ENCODE measurements around the gene CDX1. TPM values are rescaled to one million over a fixed set of nuclear protein-coding genes. Genes with fewer than 3 reads are reported as not detected.

Gene CDX1
- total and polyA plus RNA-seq, 4 experiments from 2014 or later: not detected

GRCh38 chr5:150126199-150126920, 40.2 kb upstream of the CDX1 start:
- DNase-seq: no peak
- Histone ChIP-seq H3K27me3 (ENCODE audit: insufficient read depth, low read length) (no peaks in the 10 kb centered on the region), H3K4me1 (ENCODE audit: insufficient read depth, low read length) (no peaks in the 10 kb centered on the region), H3K4me3 (ENCODE audit: low read length in 2 of 2) (no peak overlapping the region), H3K27ac (ENCODE audit: low read depth, low read length) (no peak overlapping the region), H3K36me3 (ENCODE audit: insufficient read depth, low read length) (no peaks in the 10 kb centered on the region), H3K9me3 (ENCODE audit: control insufficient read depth in 1 of 2, low read length in 2 of 2) (no peaks in the 10 kb centered on the region)
- H3K4me1 Mint-ChIP-seq: no peaks in the 10 kb centered on the region
- H3K27ac Mint-ChIP-seq: no peak overlapping the region
- H3K9me3 Mint-ChIP-seq: no peaks in the 10 kb centered on the region
- ChIA-PET POLR2A (ENCODE audit: partially characterized antibody) (no interaction called here), CTCF (ENCODE audit: partially characterized antibody) (no interaction called here)
- intact Hi-C loops (cut with micrococcal nuclease): no loop called here
- no peaks in the 10 kb centered on the region for H3K36me3 Mint-ChIP-seq
- no peak overlapping the region for H3K4me3 Mint-ChIP-seq
- H3K27me3 Mint-ChIP-seq: peaks cover 0 to 2% of the 10 kb centered on the region in 2 donors

GRCh38 chr5:150126921-150127265, 39.7 kb upstream of the CDX1 start:
- Mint-ChIP-seq H3K9me3 (no peaks in the 10 kb centered on the region), H3K27me3 (peaks cover 0 to 2% of the 10 kb centered on the region in 2 donors), H3K36me3 (no peaks in the 10 kb centered on the region), H3K4me3 (no peak overlapping the region), H3K4me1 (no peaks in the 10 kb centered on the region), H3K27ac (no peak overlapping the region)
- H3K27ac ChIP-seq (ENCODE audit: low read depth, low read length): no peak overlapping the region
- H3K9me3 ChIP-seq (ENCODE audit: control insufficient read depth in 1 of 2, low read length in 2 of 2): no peaks in the 10 kb centered on the region
- no peak for DNase-seq
- H3K4me3 ChIP-seq (ENCODE audit: low read length in 2 of 2): no peak overlapping the region
- H3K4me1 ChIP-seq (ENCODE audit: insufficient read depth, low read length): no peaks in the 10 kb centered on the region
- H3K36me3 ChIP-seq (ENCODE audit: insufficient read depth, low read length): no peaks in the 10 kb centered on the region
- intact Hi-C loops (cut with micrococcal nuclease): no loop called here
- ChIA-PET CTCF (ENCODE audit: partially characterized antibody) (no interaction called here), POLR2A (ENCODE audit: partially characterized antibody) (no interaction called here)
- H3K27me3 ChIP-seq (ENCODE audit: insufficient read depth, low read length): no peaks in the 10 kb centered on the region

GRCh38 chr5:150129454-150129812, 37.1 kb upstream of the CDX1 start:
- Histone ChIP-seq H3K4me1 (ENCODE audit: insufficient read depth, low read length) (no peaks in the 10 kb centered on the region), H3K27me3 (ENCODE audit: insufficient read depth, low read length) (no peaks in the 10 kb centered on the region), H3K36me3 (ENCODE audit: insufficient read depth, low read length) (no peaks in the 10 kb centered on the region), H3K9me3 (ENCODE audit: control insufficient read depth in 1 of 2, low read length in 2 of 2) (no peaks in the 10 kb centered on the region), H3K4me3 (ENCODE audit: low read length in 2 of 2) (no peak overlapping the region), H3K27ac (ENCODE audit: low read depth, low read length) (no peak overlapping the region)
- Mint-ChIP-seq H3K36me3 (no peaks in the 10 kb centered on the region), H3K27ac (no peak overlapping the region), H3K4me3 (no peak overlapping the region), H3K4me1 (no peaks in the 10 kb centered on the region), H3K27me3 (peaks cover 0 to 2% of the 10 kb centered on the region in 2 donors), H3K9me3 (no peaks in the 10 kb centered on the region)
- no peak for DNase-seq
- CTCF ChIA-PET (ENCODE audit: partially characterized antibody): interaction anchor here (1.5 kb wide), 1 partner anchor 221 kb away, joined by 4 read pairs; no protein-coding TSS in a partner anchor
- intact Hi-C loops (cut with micrococcal nuclease): no loop called here
- POLR2A ChIA-PET (ENCODE audit: partially characterized antibody): no interaction called here

- Mint-ChIP-seq H3K36me3 (no peaks in the 10 kb centered on the region), H3K27me3 (peaks cover under 1 to 2% of the 10 kb centered on the region in 2 donors), H3K27ac (peak overlapping the region in 1 of 7 donors; percentile 21), H3K4me3 (no peak overlapping the region), H3K4me1 (no peaks in the 10 kb centered on the region), H3K9me3 (no peaks in the 10 kb centered on the region)
- H3K9me3 ChIP-seq (ENCODE audit: control insufficient read depth in 1 of 2, low read length in 2 of 2): no peaks in the 10 kb centered on the region
- H3K4me1 ChIP-seq (ENCODE audit: insufficient read depth, low read length): no peaks in the 10 kb centered on the region
- intact Hi-C loops (cut with micrococcal nuclease): loop anchor here (1.0 kb wide), 1 partner anchor 88 kb away; no protein-coding TSS in a partner anchor
- peak in 4 of 5 donors; percentile 6 to 25 (median 9) for DNase-seq
- CTCF ChIA-PET (ENCODE audit: partially characterized antibody): interaction anchor here (1.2 to 1.5 kb wide), 3 partner anchors 12 to 221 kb away, joined by 3 to 4 read pairs (median 4); no protein-coding TSS in a partner anchor
- no peak overlapping the region for H3K4me3 ChIP-seq (ENCODE audit: low read length in 2 of 2)
- H3K27me3 ChIP-seq (ENCODE audit: insufficient read depth, low read length): no peaks in the 10 kb centered on the region
- POLR2A ChIA-PET (ENCODE audit: partially characterized antibody): no interaction called here
- no peak overlapping the region for H3K27ac ChIP-seq (ENCODE audit: low read depth, low read length)
- no peaks in the 10 kb centered on the region for H3K36me3 ChIP-seq (ENCODE audit: insufficient read depth, low read length)
Observed at GRCh38 chr5:150129813-150130492, 36.6 kb upstream of the CDX1 start.

- intact Hi-C loops (cut with micrococcal nuclease): loop anchor here (1.0 kb wide), 1 partner anchor 88 kb away; no protein-coding TSS in a partner anchor
- H3K4me1 Mint-ChIP-seq: no peaks in the 10 kb centered on the region
- ChIA-PET POLR2A (ENCODE audit: partially characterized antibody) (no interaction called here), CTCF (ENCODE audit: partially characterized antibody) (interaction anchor here (1.2 to 1.4 kb wide), 2 partner anchors 12 to 15 kb away, joined by 3 to 4 read pairs; no protein-coding TSS in a partner anchor)
- no peak for DNase-seq
- no peaks in the 10 kb centered on the region for H3K4me1 ChIP-seq (ENCODE audit: insufficient read depth, low read length)
- H3K9me3 Mint-ChIP-seq: no peaks in the 10 kb centered on the region
- H3K9me3 ChIP-seq (ENCODE audit: control insufficient read depth in 1 of 2, low read length in 2 of 2): no peaks in the 10 kb centered on the region
- peaks cover 2 to 5% of the 10 kb centered on the region in 2 donors for H3K27me3 Mint-ChIP-seq
- H3K27me3 ChIP-seq (ENCODE audit: insufficient read depth, low read length): no peaks in the 10 kb centered on the region
- no peaks in the 10 kb centered on the region for H3K36me3 ChIP-seq (ENCODE audit: insufficient read depth, low read length)
- no peak overlapping the region for H3K27ac Mint-ChIP-seq
- H3K4me3 Mint-ChIP-seq: no peak overlapping the region
- no peaks in the 10 kb centered on the region for H3K36me3 Mint-ChIP-seq
- no peak overlapping the region for H3K4me3 ChIP-seq (ENCODE audit: low read length in 2 of 2)
- H3K27ac ChIP-seq (ENCODE audit: low read depth, low read length): no peak overlapping the region
Observed at GRCh38 chr5:150130493-150130922, 36.1 kb upstream of the CDX1 start.

GRCh38 chr5:150131461-150131860, 35.1 kb upstream of the CDX1 start:
- Histone ChIP-seq H3K36me3 (ENCODE audit: insufficient read depth, low read length) (no peaks in the 10 kb centered on the region), H3K4me1 (ENCODE audit: insufficient read depth, low read length) (no peaks in the 10 kb centered on the region), H3K27me3 (ENCODE audit: insufficient read depth, low read length) (no peaks in the 10 kb centered on the region), H3K4me3 (ENCODE audit: low read length in 2 of 2) (no peak overlapping the region), H3K27ac (ENCODE audit: low read depth, low read length) (no peak overlapping the region), H3K9me3 (ENCODE audit: control insufficient read depth in 1 of 2, low read length in 2 of 2) (no peaks in the 10 kb centered on the region)
- CTCF ChIA-PET (ENCODE audit: partially characterized antibody): interaction anchor here (1.4 kb wide), 1 partner anchor 13 kb away, joined by 4 read pairs; no protein-coding TSS in a partner anchor
- no peak overlapping the region for H3K4me3 Mint-ChIP-seq
- no peaks in the 10 kb centered on the region for H3K9me3 Mint-ChIP-seq
- no peaks in the 10 kb centered on the region for H3K36me3 Mint-ChIP-seq
- POLR2A ChIA-PET (ENCODE audit: partially characterized antibody): no interaction called here
- no peak overlapping the region for H3K27ac Mint-ChIP-seq
- intact Hi-C loops (cut with micrococcal nuclease): no loop called here
- no peak for DNase-seq
- peaks cover 2 to 5% of the 10 kb centered on the region in 2 donors for H3K27me3 Mint-ChIP-seq
- no peaks in the 10 kb centered on the region for H3K4me1 Mint-ChIP-seq

- peaks cover 2 to 5% of the 10 kb centered on the region in 2 donors for H3K27me3 Mint-ChIP-seq
- H3K27ac ChIP-seq (ENCODE audit: low read depth, low read length): no peak overlapping the region
- DNase-seq: no peak
- H3K9me3 Mint-ChIP-seq: no peaks in the 10 kb centered on the region
- H3K27me3 ChIP-seq (ENCODE audit: insufficient read depth, low read length): no peaks in the 10 kb centered on the region
- no peak overlapping the region for H3K27ac Mint-ChIP-seq
- H3K36me3 Mint-ChIP-seq: no peaks in the 10 kb centered on the region
- no peak overlapping the region for H3K4me3 Mint-ChIP-seq
- no peaks in the 10 kb centered on the region for H3K4me1 ChIP-seq (ENCODE audit: insufficient read depth, low read length)
- H3K4me1 Mint-ChIP-seq: no peaks in the 10 kb centered on the region
- H3K4me3 ChIP-seq (ENCODE audit: low read length in 2 of 2): no peak overlapping the region
- CTCF ChIA-PET (ENCODE audit: partially characterized antibody): no interaction called here
- H3K36me3 ChIP-seq (ENCODE audit: insufficient read depth, low read length): no peaks in the 10 kb centered on the region
- no peaks in the 10 kb centered on the region for H3K9me3 ChIP-seq (ENCODE audit: control insufficient read depth in 1 of 2, low read length in 2 of 2)
- POLR2A ChIA-PET (ENCODE audit: partially characterized antibody): no interaction called here
- intact Hi-C loops (cut with micrococcal nuclease): no loop called here
Observed at GRCh38 chr5:150131978-150132694, 34.4 kb upstream of the CDX1 start.
